CD4-positive, alpha-beta T cell treated with Interleukin-1 beta for 1 hour (primary cell): ENCODE results near the gene METAP1.
"Not testable (repeated sequence)": the region's sequence is repeated elsewhere in the genome, so short reads cannot be mapped to it uniquely, and the experiment has no call there.

ENCODE experiments used
- DNase-seq, 2 donors: peaks; one replicate each; pipeline ENCODE4 v3.0.0-alpha.2; 2020 to 2022

Gene METAP1

GRCh38 chr4:99102634-99103033, 107.1 kb downstream of the METAP1 start:
- no peak for DNase-seq

GRCh38 chr4:99103166-99103565, 107.6 kb downstream of the METAP1 start:
- DNase-seq = no peak

DNA sequence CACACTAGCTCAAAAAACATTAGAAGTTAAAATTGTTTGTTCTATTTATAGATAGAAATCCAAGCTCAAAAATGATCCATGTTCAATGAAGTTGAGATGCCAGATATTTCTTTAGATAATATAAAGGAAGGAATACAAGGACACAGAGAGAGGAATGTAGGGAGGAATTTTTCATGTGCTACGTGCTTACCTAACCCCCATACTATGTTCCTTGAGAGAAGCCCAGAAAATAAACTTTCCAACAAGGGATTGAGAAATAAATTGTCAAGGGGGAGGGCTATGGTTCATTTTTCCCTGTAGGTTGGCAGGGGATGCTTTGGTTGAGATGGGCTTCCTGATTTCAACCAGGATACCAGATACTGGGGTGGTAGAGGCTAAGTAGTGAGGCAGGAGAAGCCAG, 108.6 kb downstream of the METAP1 start:
- no peak for DNase-seq

DNA sequence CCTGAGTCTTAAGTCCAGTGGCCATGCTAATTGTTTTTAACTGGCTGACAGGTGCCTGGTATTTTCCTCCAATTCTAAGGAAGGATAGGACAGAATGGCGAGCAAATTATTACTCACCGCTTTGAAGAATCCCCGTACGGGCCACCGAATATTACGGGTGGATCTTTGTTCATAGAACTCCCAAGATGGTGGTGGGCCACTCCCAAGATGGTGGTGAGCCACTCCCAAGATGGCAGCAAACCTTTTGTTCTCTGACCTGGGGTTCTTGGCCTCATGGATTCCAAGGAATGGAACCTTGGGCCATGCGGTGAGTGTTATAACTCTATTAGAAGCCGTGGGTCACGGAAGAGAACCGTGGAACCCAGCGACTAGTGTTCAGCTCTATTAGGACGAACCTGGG, 113.8 kb downstream of the METAP1 start:
- not testable (repeated sequence) for DNase-seq
